ENCODE results near the gene ONECUT3. TPM values are rescaled to one million over a fixed set of nuclear protein-coding genes. Genes with fewer than 3 reads are reported as not detected.

Gene ONECUT3
- total RNA-seq, 4 donors from 2014 or later, result not detected

- H3K4me3 ChIP-seq (ENCODE audit: low read depth, poor library complexity, severe bottlenecking), result no peak overlapping the region
- no peak for DNase-seq (ENCODE audit: low spot score in 2 of 2)
- 89 to 90% methylated on average over 34 to 58 of the region's 61 CpGs for WGBS, 2 donors
- TF ChIP-seq POLR2A (IDR thresholded peaks at IDR 0.05), result no peak
- TF ChIP-seq, protein P1, sequence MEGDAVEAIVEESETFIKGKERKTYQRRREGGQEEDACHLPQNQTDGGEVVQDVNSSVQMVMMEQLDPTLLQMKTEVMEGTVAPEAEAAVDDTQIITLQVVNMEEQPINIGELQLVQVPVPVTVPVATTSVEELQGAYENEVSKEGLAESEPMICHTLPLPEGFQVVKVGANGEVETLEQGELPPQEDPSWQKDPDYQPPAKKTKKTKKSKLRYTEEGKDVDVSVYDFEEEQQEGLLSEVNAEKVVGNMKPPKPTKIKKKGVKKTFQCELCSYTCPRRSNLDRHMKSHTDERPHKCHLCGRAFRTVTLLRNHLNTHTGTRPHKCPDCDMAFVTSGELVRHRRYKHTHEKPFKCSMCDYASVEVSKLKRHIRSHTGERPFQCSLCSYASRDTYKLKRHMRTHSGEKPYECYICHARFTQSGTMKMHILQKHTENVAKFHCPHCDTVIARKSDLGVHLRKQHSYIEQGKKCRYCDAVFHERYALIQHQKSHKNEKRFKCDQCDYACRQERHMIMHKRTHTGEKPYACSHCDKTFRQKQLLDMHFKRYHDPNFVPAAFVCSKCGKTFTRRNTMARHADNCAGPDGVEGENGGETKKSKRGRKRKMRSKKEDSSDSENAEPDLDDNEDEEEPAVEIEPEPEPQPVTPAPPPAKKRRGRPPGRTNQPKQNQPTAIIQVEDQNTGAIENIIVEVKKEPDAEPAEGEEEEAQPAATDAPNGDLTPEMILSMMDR (IDR thresholded peaks at IDR 0.05), result no peak
- intact Hi-C loops (cut with DNase I; ENCODE audit: low total_unique reads), result loop anchor here (10.0 kb wide), 1 partner anchor 141 kb away; no protein-coding TSS in a partner anchor
Observed at GRCh38 chr19:1815605-1816529, 62.6 kb downstream of the ONECUT3 start.

DNA sequence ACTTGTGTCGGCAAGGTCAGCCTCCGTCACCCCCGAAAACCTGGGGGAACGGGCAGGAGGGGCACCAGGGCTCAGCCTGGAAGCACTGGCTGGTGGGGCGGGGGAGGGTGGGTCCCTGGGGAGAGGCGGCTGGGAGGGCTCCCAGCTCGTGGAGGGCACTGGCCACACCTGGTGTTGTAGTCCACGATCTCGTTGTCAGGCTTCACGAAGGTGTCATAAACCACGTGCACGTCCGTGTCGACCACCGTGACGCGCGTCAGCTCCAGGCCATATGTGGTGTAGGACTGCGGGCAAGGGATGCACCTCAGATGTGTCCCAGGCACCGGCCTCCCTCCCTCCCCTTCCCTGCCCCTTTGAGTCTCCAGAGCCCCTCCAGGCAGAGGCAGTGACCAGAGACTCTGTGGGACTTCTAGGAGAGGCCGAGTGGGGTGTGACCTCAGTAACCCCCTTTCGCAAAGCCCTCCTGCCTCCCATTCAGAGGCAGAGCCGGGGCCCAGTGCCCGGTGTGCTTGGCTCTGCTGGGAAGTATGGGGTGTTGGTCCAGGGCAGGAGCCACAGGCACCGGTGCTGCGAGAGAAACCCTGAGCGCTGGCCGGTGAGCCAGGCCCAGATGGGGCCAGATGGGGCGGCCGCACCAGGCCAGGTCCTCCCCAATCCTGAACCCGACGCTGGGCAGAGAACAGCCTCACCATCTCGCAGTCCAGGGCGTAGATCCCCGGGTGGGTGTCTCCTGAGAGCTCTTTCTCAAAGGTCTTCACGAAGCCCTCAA, 63.4 kb downstream of the ONECUT3 start:
- TF ChIP-seq POLR2A (IDR thresholded peaks at IDR 0.05), result no peak
- TF ChIP-seq, protein P1 (IDR thresholded peaks at IDR 0.05), result no peak
- intact Hi-C loops (cut with DNase I; ENCODE audit: low total_unique reads), result loop anchor here (10.0 kb wide), 1 partner anchor 142 kb away; no protein-coding TSS in a partner anchor
- WGBS, 2 donors, result 90 to 94% methylated on average over 32 to 36 of the region's 36 CpGs
- no peak for DNase-seq (ENCODE audit: low spot score in 2 of 2)
- H3K4me3 ChIP-seq (ENCODE audit: low read depth, poor library complexity, severe bottlenecking), result no peak overlapping the region

DNA sequence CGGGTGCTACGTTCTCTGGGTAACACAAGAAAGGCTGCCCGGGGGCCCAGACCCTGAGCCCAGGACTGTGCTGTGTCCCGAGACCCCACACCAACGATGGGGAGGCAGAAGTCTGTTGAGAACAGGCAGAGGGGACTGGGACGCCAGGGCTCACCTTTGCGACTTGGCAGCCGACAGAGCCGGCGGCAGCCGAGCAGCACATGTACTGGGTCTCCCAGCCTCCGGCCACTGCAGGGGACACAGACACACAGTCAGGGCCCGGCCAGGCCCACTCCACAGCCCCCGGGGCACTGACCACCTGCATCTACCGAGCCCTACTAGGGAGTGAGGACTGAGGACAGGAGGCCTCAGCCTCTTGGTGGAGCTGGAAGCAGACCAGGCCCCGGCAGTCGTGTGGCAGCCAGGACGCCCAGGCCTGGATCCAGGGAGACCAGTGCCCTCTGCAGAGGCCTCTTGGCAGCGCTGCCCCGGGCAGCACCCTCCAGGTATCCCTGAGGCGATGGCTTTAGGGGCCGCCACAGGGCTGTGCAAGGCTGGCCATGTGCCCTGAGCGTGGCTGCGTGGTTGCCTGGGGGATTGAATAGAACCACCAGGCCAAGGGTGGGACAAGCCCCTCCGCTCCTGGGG, 64.4 kb downstream of the ONECUT3 start:
- DNase-seq (ENCODE audit: low spot score in 2 of 2), result no peak
- H3K4me3 ChIP-seq (ENCODE audit: low read depth, poor library complexity, severe bottlenecking), result no peak overlapping the region
- no peak for TF ChIP-seq POLR2A (IDR thresholded peaks at IDR 0.05)
- TF ChIP-seq, protein P1 (IDR thresholded peaks at IDR 0.05), result no peak
- intact Hi-C loops (cut with DNase I; ENCODE audit: low total_unique reads), result loop anchor here (10.0 kb wide), 1 partner anchor 143 kb away; no protein-coding TSS in a partner anchor
- WGBS, 2 donors, result 93 to 94% methylated on average over 18 to 23 of the region's 25 CpGs

DNA sequence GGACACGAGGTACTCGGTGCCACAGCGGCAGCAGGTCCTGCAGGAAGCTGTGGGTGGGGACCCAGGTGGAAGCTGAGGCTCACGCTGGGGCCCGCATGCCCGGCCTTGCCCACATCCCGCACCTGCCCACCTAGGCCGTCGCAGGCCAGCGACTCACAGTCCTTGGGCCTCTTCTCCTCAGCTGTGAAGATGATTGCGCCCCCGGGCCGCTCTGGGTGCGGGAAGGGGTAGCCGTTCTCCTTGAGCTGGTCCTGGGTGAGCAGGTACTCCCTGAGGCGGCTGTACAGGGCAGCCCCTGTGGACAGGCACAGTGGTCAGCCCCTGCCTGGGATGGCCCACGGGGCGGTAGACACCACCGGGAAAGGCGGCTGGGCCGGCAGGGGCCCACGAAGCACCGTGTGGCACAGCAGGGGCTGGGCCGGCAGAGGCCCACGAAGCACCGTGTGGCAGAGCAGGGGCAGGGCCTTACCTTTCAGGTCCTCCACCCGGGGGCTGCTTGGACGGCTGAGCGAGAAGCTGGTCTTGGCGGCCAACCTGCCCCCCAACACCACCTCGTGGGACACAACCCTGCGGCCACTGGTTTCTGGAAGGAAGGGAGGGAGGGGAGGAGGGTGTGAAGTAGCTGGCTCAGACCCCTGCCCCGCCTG, 65.4 kb downstream of the ONECUT3 start:
- intact Hi-C loops (cut with DNase I; ENCODE audit: low total_unique reads), result loop anchor here (10.0 kb wide), 1 partner anchor 144 kb away; no protein-coding TSS in a partner anchor
- no peak overlapping the region for H3K4me3 ChIP-seq (ENCODE audit: low read depth, poor library complexity, severe bottlenecking)
- WGBS, 2 donors, result 89 to 90% methylated on average over 30 of the region's 33 CpGs
- TF ChIP-seq, protein P1 (IDR thresholded peaks at IDR 0.05), result no peak
- no peak for TF ChIP-seq POLR2A (IDR thresholded peaks at IDR 0.05)
- no peak for DNase-seq (ENCODE audit: low spot score in 2 of 2)

Measured in lower leg skin (tissue), 4 donors.